ENCODE data around the gene RNF103.

RNF103 gene

DNA sequence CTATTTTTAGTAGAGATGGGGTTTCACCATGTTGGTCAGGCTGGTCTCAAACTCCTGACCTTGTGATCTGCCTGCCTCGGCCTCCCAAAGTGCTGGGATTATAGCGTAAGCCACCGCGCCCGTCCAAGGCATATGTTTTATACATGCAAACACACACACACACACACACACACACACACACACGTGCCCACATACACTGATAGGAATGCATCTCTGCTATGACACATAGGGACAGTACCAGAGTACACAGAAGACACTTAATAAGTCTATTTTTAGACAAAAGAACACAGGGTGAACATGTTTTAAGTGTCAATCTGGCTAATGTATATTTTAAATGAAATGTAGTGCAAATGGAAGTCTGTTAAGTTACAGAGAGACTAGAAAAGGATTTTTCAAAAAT lies 10.7 kb upstream of the RNF103 start:
- no peak for TF ChIP-seq CTCF (IDR thresholded peaks at IDR 0.05; ENCODE audit: borderline replicate concordance, insufficient read depth, low read depth, low read length)
- H3K4me3 ChIP-seq (ENCODE audit: low read depth, low read length): no peak overlapping the region

DNA sequence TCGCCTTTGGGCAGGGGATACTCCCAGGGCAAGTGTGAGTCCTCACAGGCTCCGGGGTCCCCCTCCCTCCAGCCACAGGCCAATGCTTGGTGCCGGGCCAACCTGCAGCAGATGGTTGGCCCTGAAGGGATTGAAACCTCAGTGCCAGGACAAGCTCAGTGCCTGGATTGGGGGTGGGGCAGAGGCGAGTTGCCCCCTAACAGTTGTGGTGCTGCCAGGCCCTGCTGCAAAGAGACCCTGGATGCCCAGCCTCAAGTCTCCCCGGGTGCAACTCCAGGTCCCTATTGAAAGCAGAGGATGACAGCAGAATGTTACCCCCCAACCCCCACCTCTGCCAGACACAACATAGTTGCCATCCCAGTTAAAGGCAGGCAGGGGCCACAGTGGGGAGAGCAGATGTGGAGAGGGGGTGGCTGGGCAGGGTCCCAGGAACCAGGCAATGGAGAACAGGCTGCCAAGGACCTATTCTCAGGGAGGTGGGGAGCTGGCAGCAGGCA lies 9.5 kb upstream of the RNF103 start:
- no peak for TF ChIP-seq CTCF (IDR thresholded peaks at IDR 0.05; ENCODE audit: borderline replicate concordance, insufficient read depth, low read depth, low read length)
- no peak overlapping the region for H3K4me3 ChIP-seq (ENCODE audit: low read depth, low read length)

GRCh38 chr2:86632672-86633071 lies 9.0 kb upstream of the RNF103 start:
- TF ChIP-seq CTCF (IDR thresholded peaks at IDR 0.05; ENCODE audit: borderline replicate concordance, insufficient read depth, low read depth, low read length): no peak
- no peak overlapping the region for H3K4me3 ChIP-seq (ENCODE audit: low read depth, low read length)

- TF ChIP-seq CTCF (IDR thresholded peaks at IDR 0.05; ENCODE audit: borderline replicate concordance, insufficient read depth, low read depth, low read length): no peak
- H3K4me3 ChIP-seq (ENCODE audit: low read depth, low read length): no peak overlapping the region
Observed at GRCh38 chr2:86631846-86632485, 8.3 kb upstream of the RNF103 start.

- H3K4me3 ChIP-seq (ENCODE audit: low read depth, low read length): no peak overlapping the region
- no peak for TF ChIP-seq CTCF (IDR thresholded peaks at IDR 0.05; ENCODE audit: borderline replicate concordance, insufficient read depth, low read depth, low read length)
Observed at GRCh38 chr2:86628091-86628522, 4.4 kb upstream of the RNF103 start.

GRCh38 chr2:86627550-86627949 lies 3.9 kb upstream of the RNF103 start:
- TF ChIP-seq CTCF (IDR thresholded peaks at IDR 0.05; ENCODE audit: borderline replicate concordance, insufficient read depth, low read depth, low read length): no peak
- no peak overlapping the region for H3K4me3 ChIP-seq (ENCODE audit: low read depth, low read length)

DNA sequence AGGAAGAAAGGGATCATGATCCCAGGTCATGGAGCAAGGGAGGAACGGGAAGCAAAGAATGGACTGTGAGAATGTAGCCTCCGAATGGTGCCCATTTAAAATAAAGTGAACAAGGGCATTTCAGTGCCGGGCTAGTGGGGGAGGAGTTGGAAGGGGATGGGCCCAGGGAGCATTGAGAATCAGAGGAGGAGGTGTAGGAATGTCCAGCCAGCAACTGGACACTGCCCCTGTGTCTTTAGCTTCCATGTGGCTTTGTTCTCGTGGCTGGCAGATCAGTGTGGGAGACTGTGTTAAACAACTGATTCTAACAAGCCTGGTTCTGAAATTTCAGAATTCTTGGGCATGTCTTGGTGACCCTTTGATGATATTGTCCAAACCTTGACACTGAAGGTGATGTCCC lies 1.4 kb upstream of the RNF103 start:
- TF ChIP-seq CTCF (IDR thresholded peaks at IDR 0.05; ENCODE audit: borderline replicate concordance, insufficient read depth, low read depth, low read length): no peak

More for the DNA sequence above, 1.4 kb upstream of the RNF103 start:
- no peak overlapping the region for H3K4me3 ChIP-seq (ENCODE audit: low read depth, low read length)
